HFFc6 (cell line): ENCODE data around the gene KCNG2. TPM values are rescaled to one million over a fixed set of nuclear protein-coding genes. Genes with fewer than 3 reads are reported as not detected.

ENCODE experiments used
- DNase-seq: peaks from one replicate; pipeline ENCODE4 v3.0.0-alpha.2; 2018
- H3K27ac Mint-ChIP-seq: 2 replicates; pipeline ENCODE4 v1.8.0; 2020; ENCODE audit warnings: mild to moderate bottlenecking, mixed read lengths
- H3K27me3 Mint-ChIP-seq: 2 replicates; pipeline ENCODE4 v1.8.0; 2021; ENCODE audit warnings: mild to moderate bottlenecking, moderate library complexity, mixed read lengths; ENCODE audit not compliant: insufficient read depth
- H3K36me3 Mint-ChIP-seq: 2 replicates; pipeline ENCODE4 v1.8.0; 2021; ENCODE audit warnings: low read depth, mixed read lengths
- H3K4me1 Mint-ChIP-seq: 2 replicates; pipeline ENCODE4 v1.8.0; 2020; ENCODE audit warnings: low read depth, mixed read lengths
- H3K4me3 Mint-ChIP-seq: 2 replicates; pipeline ENCODE4 v1.8.0; 2020; ENCODE audit warnings: mild to moderate bottlenecking, moderate library complexity, mixed read lengths
- H3K9me3 Mint-ChIP-seq: 2 replicates; pipeline ENCODE4 v1.8.0; 2020; ENCODE audit warnings: mild to moderate bottlenecking, mixed read lengths
- CTCF ChIP-seq: fragments of 200-600 bp; sonication (generic); IDR thresholded peaks from 2 replicates; pipeline ENCODE4 v1.5.0; 2021; ENCODE audit warnings: antibody characterized with exemption, mild to moderate bottlenecking
- total RNA-seq, 6 experiments: library from RNA; stranded (reverse); fragmentation: NEBNext Ultra II Directional; extraction: Animal tissue kit (Norgen Biotek cat#: 25700); gene quantifications; 2 replicates in 1 of 6; 3 replicates in 5 of 6; pipeline ENCODE4 v1.2.3, GENCODE V29; 2021

Gene KCNG2
- total RNA-seq, 6 experiments from 2014 or later: not detected

GRCh38 chr18:79787527-79787864 lies 10.2 kb upstream of the KCNG2 start:
- Mint-ChIP-seq H3K27me3 (peaks cover 24% of the 10 kb centered on the region), H3K4me1 (peaks cover 16% of the 10 kb centered on the region), H3K4me3 (no peak overlapping the region), H3K9me3 (peaks cover 9% of the 10 kb centered on the region; the same call in 1 of the 2 replicates), H3K27ac (no peak overlapping the region), H3K36me3 (no peaks in the 10 kb centered on the region)
- no peak for DNase-seq
- no peak for TF ChIP-seq CTCF

DNA sequence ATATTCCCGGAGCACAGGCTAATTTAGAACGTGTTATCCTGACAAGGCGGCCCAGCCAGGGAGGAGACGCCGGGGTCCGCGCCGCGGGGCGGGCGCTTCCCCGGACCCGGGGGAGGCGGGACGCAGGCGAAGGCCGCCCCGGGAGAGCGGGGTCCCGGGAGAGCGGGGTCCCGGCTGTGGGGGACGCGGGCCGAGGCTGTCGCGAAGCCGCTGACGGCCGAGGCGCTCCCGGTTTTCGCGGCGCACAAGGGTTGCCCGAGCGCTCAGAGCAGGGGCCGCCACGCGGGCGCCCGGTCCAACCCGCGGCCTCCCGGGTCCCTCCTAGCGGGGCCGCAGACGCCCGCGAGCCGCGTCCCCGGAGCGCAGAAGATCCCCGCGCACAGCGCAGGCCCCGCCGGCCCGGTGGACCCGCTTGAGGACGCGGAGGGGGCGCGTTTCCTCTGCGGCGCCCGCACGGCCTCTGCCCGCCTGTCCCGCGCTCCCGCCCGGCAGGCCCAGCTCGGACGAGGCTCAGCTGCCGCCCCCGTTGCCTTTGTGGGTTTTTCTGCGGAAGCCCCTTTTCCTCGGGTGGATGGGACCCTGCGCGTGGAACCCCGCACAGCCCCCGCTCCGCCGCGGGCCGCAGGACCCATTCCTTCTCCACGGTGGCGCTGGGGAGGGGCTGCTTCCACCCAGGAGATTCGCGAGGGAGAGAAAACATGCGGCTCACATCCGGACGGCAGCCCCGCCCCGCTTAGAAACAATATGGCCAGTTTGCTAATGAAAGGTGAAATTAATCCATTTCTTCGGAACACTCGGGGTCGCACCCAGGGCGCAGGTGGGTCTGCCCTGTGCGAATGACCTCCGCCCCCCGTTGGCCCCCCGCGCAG lies 9.6 kb upstream of the KCNG2 start:
- peaks cover 9% of the 10 kb centered on the region; the same call in 1 of the 2 replicates for H3K9me3 Mint-ChIP-seq
- H3K27ac Mint-ChIP-seq: no peak overlapping the region
- TF ChIP-seq CTCF: no peak
- H3K36me3 Mint-ChIP-seq: no peaks in the 10 kb centered on the region
- H3K27me3 Mint-ChIP-seq: peaks cover 24% of the 10 kb centered on the region
- H3K4me1 Mint-ChIP-seq: peaks cover 16% of the 10 kb centered on the region
- no peak overlapping the region for H3K4me3 Mint-ChIP-seq
- DNase-seq: no peak

- Mint-ChIP-seq H3K4me3 (no peak overlapping the region), H3K4me1 (peaks cover 16% of the 10 kb centered on the region), H3K36me3 (no peaks in the 10 kb centered on the region), H3K27me3 (peaks cover 22% of the 10 kb centered on the region), H3K9me3 (peaks cover 9% of the 10 kb centered on the region; the same call in 1 of the 2 replicates), H3K27ac (no peak overlapping the region)
- TF ChIP-seq CTCF: no peak
- DNase-seq: no peak
Observed at GRCh38 chr18:79788734-79789085, 9.0 kb upstream of the KCNG2 start.

DNA sequence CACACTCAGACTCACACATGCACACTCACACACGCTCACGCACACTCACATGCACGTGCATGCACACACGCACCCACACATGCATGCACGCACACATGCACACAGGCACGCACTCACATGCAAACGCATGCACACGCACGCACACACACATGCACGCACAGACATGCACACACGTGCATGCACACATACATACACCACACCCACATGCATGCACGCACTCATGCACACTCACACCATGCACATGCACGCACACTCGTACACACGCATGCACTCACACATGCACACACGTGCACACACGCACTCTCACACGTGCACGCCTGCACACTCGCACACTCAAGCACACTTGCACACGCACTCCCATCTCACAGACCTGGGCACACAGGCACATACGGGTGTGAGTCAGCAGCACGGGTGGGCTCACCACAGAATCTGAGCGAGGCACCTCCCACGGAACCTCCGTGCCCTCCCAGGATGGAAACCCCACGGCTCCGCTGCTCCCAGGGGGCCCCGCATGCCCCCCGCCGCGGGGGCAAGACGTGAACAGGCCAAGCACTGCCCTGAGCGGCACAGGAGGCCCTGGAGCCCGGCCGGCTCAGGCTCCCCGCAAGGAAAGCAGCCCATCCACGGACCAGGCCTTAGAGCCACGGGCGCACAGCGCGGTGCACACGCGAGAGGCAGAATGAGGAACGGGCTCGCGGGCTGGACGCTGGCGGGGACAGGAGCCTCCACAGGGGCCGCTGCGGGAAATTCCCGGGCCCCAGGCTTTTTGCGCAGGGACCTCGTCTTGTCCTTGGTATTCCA lies 8.4 kb upstream of the KCNG2 start:
- no peak for TF ChIP-seq CTCF
- peaks cover 9% of the 10 kb centered on the region; the same call in 1 of the 2 replicates for H3K9me3 Mint-ChIP-seq
- no peak overlapping the region for H3K27ac Mint-ChIP-seq
- peaks cover 17% of the 10 kb centered on the region for H3K27me3 Mint-ChIP-seq
- no peaks in the 10 kb centered on the region for H3K36me3 Mint-ChIP-seq
- H3K4me1 Mint-ChIP-seq: peaks cover 16% of the 10 kb centered on the region
- no peak for DNase-seq
- H3K4me3 Mint-ChIP-seq: no peak overlapping the region

DNA sequence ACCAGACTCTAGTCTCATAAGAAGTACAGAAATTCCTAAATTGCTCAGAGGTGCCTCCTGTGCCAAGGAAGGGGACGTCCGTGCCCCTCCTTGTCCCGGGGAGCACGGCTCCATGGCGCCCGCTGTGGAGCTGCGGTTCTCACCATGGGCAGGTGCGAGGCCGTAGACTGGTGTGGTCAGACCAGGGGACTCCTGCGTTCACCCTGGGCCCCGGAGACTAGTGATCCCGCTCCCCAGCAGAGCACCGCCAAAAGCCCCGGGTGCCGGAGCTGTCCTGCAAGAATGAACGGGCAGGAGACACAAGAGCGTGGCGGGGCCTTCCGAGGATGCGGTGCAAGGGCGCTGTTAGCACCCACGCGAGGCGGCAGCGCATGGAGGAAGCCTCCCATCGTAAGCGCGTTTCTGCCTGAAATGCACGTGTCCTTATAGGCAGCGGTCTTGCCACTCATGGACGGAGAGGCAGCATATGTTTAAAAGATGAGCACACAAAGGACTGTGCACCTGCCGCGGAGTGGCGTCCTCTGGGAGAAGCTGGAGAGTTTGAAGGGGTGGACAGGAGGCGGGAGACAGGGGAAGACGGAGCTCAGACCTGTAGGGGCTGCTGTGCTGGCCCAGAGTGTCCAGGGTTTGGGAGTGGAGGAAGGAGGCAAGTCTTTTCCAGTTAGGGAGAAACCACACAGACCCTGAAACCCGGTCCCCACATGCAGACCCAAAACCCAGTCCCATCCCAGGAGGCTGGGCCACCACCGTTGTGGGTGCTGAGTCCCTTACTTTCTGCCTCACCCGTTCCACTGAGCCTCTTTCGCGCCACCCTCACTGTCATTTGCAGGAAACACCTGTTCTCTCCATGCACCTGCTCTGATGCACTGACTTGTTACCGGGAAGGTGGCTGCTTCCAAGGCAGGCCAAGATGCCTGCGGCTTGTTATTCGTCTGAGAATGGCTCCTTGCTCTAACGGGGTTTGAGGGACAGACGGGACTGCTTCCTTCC lies 7.5 kb upstream of the KCNG2 start:
- no peak overlapping the region for H3K27ac Mint-ChIP-seq
- peaks cover 16% of the 10 kb centered on the region for H3K4me1 Mint-ChIP-seq
- peaks cover 9% of the 10 kb centered on the region; the same call in 1 of the 2 replicates for H3K9me3 Mint-ChIP-seq
- DNase-seq: no peak
- no peak overlapping the region for H3K4me3 Mint-ChIP-seq
- TF ChIP-seq CTCF: no peak
- H3K27me3 Mint-ChIP-seq: peaks cover 12% of the 10 kb centered on the region
- H3K36me3 Mint-ChIP-seq: no peaks in the 10 kb centered on the region; the same call in 1 of the 2 replicates
